GM23338 (cell line): Measurements from ENCODE around the gene MYLK. TPM values are rescaled to one million over a fixed set of nuclear protein-coding genes. Genes with fewer than 3 reads are reported as not detected.

Experiments used
- ATAC-seq: fragments of 200-7000 bp; cut with Tn5 transposase; 3 replicates; pipeline ENCODE4 v1.9.1; 2020
- DNase-seq: peaks from one replicate; pipeline ENCODE4 v3.0.0-alpha.2; 2015; ENCODE audit warnings: low spot score
- H2AFZ ChIP-seq: fragments of 200-600 bp; sonication (generic); 2 replicates; pipeline ENCODE4 v1.8.0; 2016; ENCODE audit warnings: antibody characterized with exemption, mild to moderate bottlenecking, moderate library complexity
- H3F3A ChIP-seq: fragments of 200-600 bp; sonication (generic); replicated peaks from 2 replicates; pipeline ENCODE4 v1.8.0; 2017; ENCODE audit warnings: antibody characterized with exemption, mixed run types, low read depth
- H3K27ac ChIP-seq: fragments of 200-600 bp; sonication (generic); 2 replicates; pipeline ENCODE4 v1.6.1; 2016; ENCODE audit warnings: low read depth
- H3K27me3 ChIP-seq: fragments of 200-600 bp; sonication (generic); 2 replicates; pipeline ENCODE4 v1.8.0; 2016; ENCODE audit warnings: mild to moderate bottlenecking, mixed run types, moderate library complexity; ENCODE audit not compliant: insufficient read depth
- H3K36me3 ChIP-seq: fragments of 200-600 bp; sonication (generic); 2 replicates; pipeline ENCODE4 v1.8.0; 2016; ENCODE audit warnings: mild to moderate bottlenecking; ENCODE audit not compliant: insufficient read depth
- H3K4me1 ChIP-seq: fragments of 200-600 bp; sonication (generic); 2 replicates; pipeline ENCODE4 v1.8.0; 2016; ENCODE audit warnings: mild to moderate bottlenecking, moderate library complexity; ENCODE audit not compliant: insufficient read depth
- H3K4me2 ChIP-seq: fragments of 200-600 bp; sonication (generic); 2 replicates; pipeline ENCODE4 v1.7.1; 2017; ENCODE audit warnings: mixed run types
- H3K4me3 ChIP-seq: fragments of 200-600 bp; sonication (generic); 2 replicates; pipeline ENCODE4 v1.6.1; 2016; ENCODE audit warnings: mixed run types
- H3K79me2 ChIP-seq: fragments of 200-600 bp; sonication (generic); replicated peaks from 2 replicates; pipeline ENCODE4 v1.8.0; 2017; ENCODE audit warnings: mild to moderate bottlenecking; ENCODE audit not compliant: insufficient read depth
- H3K9me2 ChIP-seq: fragments of 200-600 bp; sonication (generic); 2 replicates; pipeline ENCODE4 v1.8.0; 2017; ENCODE audit not compliant: insufficient read depth
- H4K20me1 ChIP-seq: fragments of 200-600 bp; sonication (generic); replicated peaks from 2 replicates; pipeline ENCODE4 v1.8.0; 2017; ENCODE audit warnings: mild to moderate bottlenecking; ENCODE audit not compliant: insufficient read depth
- H3K27ac Mint-ChIP-seq: 2 replicates; pipeline ENCODE4 v1.8.0; 2020; ENCODE audit warnings: inconsistent platforms, mild to moderate bottlenecking, moderate library complexity, mixed read lengths
- H3K27me3 Mint-ChIP-seq: 3 replicates; pipeline ENCODE4 v1.8.0; 2022; ENCODE audit warnings: low read depth, mild to moderate bottlenecking, moderate library complexity, mixed read lengths, inconsistent platforms; ENCODE audit not compliant: insufficient read depth, poor library complexity
- H3K36me3 Mint-ChIP-seq: 3 replicates; pipeline ENCODE4 v1.8.0; 2021; ENCODE audit warnings: low read depth, mild to moderate bottlenecking, inconsistent platforms, moderate library complexity, mixed read lengths
- H3K4me1 Mint-ChIP-seq: 3 replicates; pipeline ENCODE4 v1.8.0; 2020; ENCODE audit warnings: mild to moderate bottlenecking, inconsistent platforms, mixed read lengths
- H3K4me3 Mint-ChIP-seq: 3 replicates; pipeline ENCODE4 v1.8.0; 2021; ENCODE audit warnings: moderate library complexity, mild to moderate bottlenecking, inconsistent platforms, mixed read lengths
- H3K9me3 Mint-ChIP-seq: 3 replicates; pipeline ENCODE4 v1.8.0; 2020; ENCODE audit warnings: moderate library complexity, mild to moderate bottlenecking, inconsistent platforms, mixed read lengths
- CREB1 ChIP-seq: fragments of 250-450 bp; sonication (Bioruptor Pico); IDR thresholded peaks from 2 replicates; pipeline ENCODE4 v1.5.0; 2020; ENCODE audit warnings: low read depth, mild to moderate bottlenecking, moderate library complexity
- EZH2 ChIP-seq: fragments of 200-600 bp; sonication (generic); IDR thresholded peaks from one replicate; pipeline ENCODE4 v1.8.0; 2017; ENCODE audit warnings: antibody characterized with exemption, mild to moderate bottlenecking, low read depth; ENCODE audit not compliant: unreplicated experiment
- EZH2phosphoT487 ChIP-seq: fragments of 200-600 bp; sonication (generic); IDR thresholded peaks from one replicate; pipeline ENCODE4 v1.8.1; 2018; ENCODE audit warnings: antibody characterized with exemption; ENCODE audit not compliant: unreplicated experiment
- JUNB ChIP-seq: IDR thresholded peaks from one replicate; pipeline ENCODE4 v1.6.1; 2016; ENCODE audit warnings: antibody characterized with exemption; ENCODE audit not compliant: unreplicated experiment
- NANOG ChIP-seq: IDR thresholded peaks from 2 replicates; pipeline ENCODE4 v1.6.1; 2016; ENCODE audit warnings: antibody characterized with exemption, borderline replicate concordance
- POLR2AphosphoS5 ChIP-seq: IDR thresholded peaks from 2 replicates; pipeline ENCODE4 v1.6.1; 2016; ENCODE audit warnings: antibody characterized with exemption, low read depth
- STAT1 ChIP-seq: IDR thresholded peaks from one replicate; pipeline ENCODE4 v1.6.1; 2016; ENCODE audit warnings: antibody characterized with exemption; ENCODE audit not compliant: unreplicated experiment
- ZNF114 ChIP-seq: fragments of 250-450 bp; sonication (Bioruptor Pico); IDR thresholded peaks from 2 replicates; pipeline ENCODE4 v1.5.0; 2020; ENCODE audit warnings: mild to moderate bottlenecking, moderate library complexity
- ZNF331 ChIP-seq: fragments of 250-450 bp; sonication (Bioruptor Pico); IDR thresholded peaks from 2 replicates; pipeline ENCODE4 v1.5.0; 2020; ENCODE audit warnings: low read depth, mild to moderate bottlenecking, moderate library complexity
- polyA plus RNA-seq: library from polyadenylated mRNA; unstranded; fragments of >200 nt; fragmentation: Nextera tagmentation; extraction: Ambion mirVana; gene quantifications from 2 replicates; pipeline ENCODE4 v1.2.1, GENCODE V29; 2016
- total RNA-seq: library from RNA; depleted of rRNA; stranded (reverse); fragments of >200 nt; shearing (Covaris generic); gene quantifications from 2 replicates; pipeline ENCODE4 v1.2.3, GENCODE V29; 2014
- TF ChIP-seq, protein P1 (sequence below): IDR thresholded peaks from one replicate; pipeline ENCODE4 v1.6.1; 2018; ENCODE audit warnings: antibody characterized with exemption; ENCODE audit not compliant: unreplicated experiment
- TF ChIP-seq, protein P2 (sequence below): IDR thresholded peaks from 2 replicates; pipeline ENCODE4 v1.6.1; 2016; ENCODE audit warnings: antibody characterized with exemption
- TF ChIP-seq, protein P3 (sequence below): fragments of 250-450 bp; sonication (Bioruptor Pico); IDR thresholded peaks from 2 replicates; pipeline ENCODE4 v1.5.0; 2020; ENCODE audit warnings: mild to moderate bottlenecking, moderate library complexity
- TF ChIP-seq, protein P4 (sequence below), 2 experiments: fragments of 200-600 bp in 1 of 2; sonication (generic) in 1 of 2; conservative IDR thresholded peaks; 2 replicates each; pipeline versions ENCODE4 v1.5.1 to v1.6.1; 2016 to 2017; ENCODE audit warnings: antibody characterized with exemption in 2 of 2, low read depth in 2 of 2, mild to moderate bottlenecking in 2 of 2, moderate library complexity in 1 of 2

The MYLK gene
- total and polyA plus RNA-seq, 2 experiments from 2014 or later, result 11.5 to 17.9 TPM

DNA sequence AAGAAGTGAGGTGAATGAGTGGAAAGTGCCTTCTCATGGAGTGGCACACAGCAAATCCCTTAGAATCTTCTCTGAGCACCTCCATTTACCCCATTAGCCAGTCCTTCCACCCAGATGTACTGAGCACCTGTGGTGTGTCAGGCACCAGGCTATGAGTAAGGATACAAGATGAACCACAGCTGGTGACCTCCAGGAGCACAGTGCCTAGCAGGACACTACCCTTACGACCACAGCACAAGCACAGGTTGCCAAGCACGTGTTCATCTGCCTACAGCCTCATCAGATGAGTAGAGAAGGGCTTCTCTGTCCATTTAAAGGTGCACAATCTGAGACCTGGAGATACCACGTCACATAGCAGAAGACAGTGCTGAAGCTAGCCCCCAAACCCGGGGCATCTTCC, 6.2 kb downstream of the MYLK start:
- H3K36me3 ChIP-seq, result no peaks in the 10 kb centered on the region
- ATAC-seq, result no peak
- H3K79me2 ChIP-seq, result no peaks in the 10 kb centered on the region
- H3K4me2 ChIP-seq, result no peak overlapping the region
- no peak overlapping the region for H3K4me3 ChIP-seq
- H3K27me3 Mint-ChIP-seq, result peaks cover 8% of the 10 kb centered on the region
- H3K27ac ChIP-seq, result no peak overlapping the region
- H3K36me3 Mint-ChIP-seq, result no peaks in the 10 kb centered on the region; the same call in 2 of the 3 replicates
- peaks cover 13% of the 10 kb centered on the region for H3K4me1 Mint-ChIP-seq
- H3K9me3 Mint-ChIP-seq, result no peaks in the 10 kb centered on the region
- H3F3A ChIP-seq, result no peaks in the 10 kb centered on the region
- TF ChIP-seq, protein P1, sequence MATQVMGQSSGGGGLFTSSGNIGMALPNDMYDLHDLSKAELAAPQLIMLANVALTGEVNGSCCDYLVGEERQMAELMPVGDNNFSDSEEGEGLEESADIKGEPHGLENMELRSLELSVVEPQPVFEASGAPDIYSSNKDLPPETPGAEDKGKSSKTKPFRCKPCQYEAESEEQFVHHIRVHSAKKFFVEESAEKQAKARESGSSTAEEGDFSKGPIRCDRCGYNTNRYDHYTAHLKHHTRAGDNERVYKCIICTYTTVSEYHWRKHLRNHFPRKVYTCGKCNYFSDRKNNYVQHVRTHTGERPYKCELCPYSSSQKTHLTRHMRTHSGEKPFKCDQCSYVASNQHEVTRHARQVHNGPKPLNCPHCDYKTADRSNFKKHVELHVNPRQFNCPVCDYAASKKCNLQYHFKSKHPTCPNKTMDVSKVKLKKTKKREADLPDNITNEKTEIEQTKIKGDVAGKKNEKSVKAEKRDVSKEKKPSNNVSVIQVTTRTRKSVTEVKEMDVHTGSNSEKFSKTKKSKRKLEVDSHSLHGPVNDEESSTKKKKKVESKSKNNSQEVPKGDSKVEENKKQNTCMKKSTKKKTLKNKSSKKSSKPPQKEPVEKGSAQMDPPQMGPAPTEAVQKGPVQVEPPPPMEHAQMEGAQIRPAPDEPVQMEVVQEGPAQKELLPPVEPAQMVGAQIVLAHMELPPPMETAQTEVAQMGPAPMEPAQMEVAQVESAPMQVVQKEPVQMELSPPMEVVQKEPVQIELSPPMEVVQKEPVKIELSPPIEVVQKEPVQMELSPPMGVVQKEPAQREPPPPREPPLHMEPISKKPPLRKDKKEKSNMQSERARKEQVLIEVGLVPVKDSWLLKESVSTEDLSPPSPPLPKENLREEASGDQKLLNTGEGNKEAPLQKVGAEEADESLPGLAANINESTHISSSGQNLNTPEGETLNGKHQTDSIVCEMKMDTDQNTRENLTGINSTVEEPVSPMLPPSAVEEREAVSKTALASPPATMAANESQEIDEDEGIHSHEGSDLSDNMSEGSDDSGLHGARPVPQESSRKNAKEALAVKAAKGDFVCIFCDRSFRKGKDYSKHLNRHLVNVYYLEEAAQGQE, result no peak
- TF ChIP-seq, protein P2, sequence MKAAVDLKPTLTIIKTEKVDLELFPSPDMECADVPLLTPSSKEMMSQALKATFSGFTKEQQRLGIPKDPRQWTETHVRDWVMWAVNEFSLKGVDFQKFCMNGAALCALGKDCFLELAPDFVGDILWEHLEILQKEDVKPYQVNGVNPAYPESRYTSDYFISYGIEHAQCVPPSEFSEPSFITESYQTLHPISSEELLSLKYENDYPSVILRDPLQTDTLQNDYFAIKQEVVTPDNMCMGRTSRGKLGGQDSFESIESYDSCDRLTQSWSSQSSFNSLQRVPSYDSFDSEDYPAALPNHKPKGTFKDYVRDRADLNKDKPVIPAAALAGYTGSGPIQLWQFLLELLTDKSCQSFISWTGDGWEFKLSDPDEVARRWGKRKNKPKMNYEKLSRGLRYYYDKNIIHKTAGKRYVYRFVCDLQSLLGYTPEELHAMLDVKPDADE, result no peak
- TF ChIP-seq CREB1 (CRISPR knock-in tag) (no peak), EZH2 (no peak), ZNF114 (no peak), ZNF331 (no peak), JUNB (no peak), STAT1 (no peak), NANOG (no peak), POLR2AphosphoS5 (no peak), EZH2phosphoT487 (no peak)
- TF ChIP-seq, protein P3, sequence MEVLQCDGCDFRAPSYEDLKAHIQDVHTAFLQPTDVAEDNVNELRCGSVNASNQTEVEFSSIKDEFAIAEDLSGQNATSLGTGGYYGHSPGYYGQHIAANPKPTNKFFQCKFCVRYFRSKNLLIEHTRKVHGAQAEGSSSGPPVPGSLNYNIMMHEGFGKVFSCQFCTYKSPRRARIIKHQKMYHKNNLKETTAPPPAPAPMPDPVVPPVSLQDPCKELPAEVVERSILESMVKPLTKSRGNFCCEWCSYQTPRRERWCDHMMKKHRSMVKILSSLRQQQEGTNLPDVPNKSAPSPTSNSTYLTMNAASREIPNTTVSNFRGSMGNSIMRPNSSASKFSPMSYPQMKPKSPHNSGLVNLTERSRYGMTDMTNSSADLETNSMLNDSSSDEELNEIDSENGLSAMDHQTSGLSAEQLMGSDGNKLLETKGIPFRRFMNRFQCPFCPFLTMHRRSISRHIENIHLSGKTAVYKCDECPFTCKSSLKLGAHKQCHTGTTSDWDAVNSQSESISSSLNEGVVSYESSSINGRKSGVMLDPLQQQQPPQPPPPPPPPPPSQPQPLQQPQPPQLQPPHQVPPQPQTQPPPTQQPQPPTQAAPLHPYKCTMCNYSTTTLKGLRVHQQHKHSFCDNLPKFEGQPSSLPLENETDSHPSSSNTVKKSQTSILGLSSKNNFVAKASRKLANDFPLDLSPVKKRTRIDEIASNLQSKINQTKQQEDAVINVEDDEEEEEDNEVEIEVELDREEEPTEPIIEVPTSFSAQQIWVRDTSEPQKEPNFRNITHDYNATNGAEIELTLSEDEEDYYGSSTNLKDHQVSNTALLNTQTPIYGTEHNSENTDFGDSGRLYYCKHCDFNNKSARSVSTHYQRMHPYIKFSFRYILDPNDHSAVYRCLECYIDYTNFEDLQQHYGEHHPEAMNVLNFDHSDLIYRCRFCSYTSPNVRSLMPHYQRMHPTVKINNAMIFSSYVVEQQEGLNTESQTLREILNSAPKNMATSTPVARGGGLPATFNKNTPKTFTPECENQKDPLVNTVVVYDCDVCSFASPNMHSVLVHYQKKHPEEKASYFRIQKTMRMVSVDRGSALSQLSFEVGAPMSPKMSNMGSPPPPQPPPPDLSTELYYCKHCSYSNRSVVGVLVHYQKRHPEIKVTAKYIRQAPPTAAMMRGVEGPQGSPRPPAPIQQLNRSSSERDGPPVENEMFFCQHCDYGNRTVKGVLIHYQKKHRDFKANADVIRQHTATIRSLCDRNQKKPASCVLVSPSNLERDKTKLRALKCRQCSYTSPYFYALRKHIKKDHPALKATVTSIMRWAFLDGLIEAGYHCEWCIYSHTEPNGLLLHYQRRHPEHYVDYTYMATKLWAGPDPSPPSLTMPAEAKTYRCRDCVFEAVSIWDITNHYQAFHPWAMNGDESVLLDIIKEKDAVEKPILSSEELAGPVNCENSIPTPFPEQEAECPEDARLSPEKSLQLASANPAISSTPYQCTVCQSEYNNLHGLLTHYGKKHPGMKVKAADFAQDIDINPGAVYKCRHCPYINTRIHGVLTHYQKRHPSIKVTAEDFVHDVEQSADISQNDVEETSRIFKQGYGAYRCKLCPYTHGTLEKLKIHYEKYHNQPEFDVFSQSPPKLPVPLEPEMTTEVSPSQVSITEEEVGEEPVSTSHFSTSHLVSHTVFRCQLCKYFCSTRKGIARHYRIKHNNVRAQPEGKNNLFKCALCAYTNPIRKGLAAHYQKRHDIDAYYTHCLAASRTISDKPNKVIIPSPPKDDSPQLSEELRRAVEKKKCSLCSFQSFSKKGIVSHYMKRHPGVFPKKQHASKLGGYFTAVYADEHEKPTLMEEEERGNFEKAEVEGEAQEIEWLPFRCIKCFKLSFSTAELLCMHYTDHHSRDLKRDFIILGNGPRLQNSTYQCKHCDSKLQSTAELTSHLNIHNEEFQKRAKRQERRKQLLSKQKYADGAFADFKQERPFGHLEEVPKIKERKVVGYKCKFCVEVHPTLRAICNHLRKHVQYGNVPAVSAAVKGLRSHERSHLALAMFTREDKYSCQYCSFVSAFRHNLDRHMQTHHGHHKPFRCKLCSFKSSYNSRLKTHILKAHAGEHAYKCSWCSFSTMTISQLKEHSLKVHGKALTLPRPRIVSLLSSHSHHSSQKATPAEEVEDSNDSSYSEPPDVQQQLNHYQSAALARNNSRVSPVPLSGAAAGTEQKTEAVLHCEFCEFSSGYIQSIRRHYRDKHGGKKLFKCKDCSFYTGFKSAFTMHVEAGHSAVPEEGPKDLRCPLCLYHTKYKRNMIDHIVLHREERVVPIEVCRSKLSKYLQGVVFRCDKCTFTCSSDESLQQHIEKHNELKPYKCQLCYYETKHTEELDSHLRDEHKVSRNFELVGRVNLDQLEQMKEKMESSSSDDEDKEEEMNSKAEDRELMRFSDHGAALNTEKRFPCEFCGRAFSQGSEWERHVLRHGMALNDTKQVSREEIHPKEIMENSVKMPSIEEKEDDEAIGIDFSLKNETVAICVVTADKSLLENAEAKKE (CRISPR knock-in tag), result no peak
- TF ChIP-seq, protein P4, sequence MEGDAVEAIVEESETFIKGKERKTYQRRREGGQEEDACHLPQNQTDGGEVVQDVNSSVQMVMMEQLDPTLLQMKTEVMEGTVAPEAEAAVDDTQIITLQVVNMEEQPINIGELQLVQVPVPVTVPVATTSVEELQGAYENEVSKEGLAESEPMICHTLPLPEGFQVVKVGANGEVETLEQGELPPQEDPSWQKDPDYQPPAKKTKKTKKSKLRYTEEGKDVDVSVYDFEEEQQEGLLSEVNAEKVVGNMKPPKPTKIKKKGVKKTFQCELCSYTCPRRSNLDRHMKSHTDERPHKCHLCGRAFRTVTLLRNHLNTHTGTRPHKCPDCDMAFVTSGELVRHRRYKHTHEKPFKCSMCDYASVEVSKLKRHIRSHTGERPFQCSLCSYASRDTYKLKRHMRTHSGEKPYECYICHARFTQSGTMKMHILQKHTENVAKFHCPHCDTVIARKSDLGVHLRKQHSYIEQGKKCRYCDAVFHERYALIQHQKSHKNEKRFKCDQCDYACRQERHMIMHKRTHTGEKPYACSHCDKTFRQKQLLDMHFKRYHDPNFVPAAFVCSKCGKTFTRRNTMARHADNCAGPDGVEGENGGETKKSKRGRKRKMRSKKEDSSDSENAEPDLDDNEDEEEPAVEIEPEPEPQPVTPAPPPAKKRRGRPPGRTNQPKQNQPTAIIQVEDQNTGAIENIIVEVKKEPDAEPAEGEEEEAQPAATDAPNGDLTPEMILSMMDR (conservative IDR thresholded peaks at IDR 0.05; ENCODE audit: low read depth in 2 of 2), result no peak
- DNase-seq, result no peak
- H3K4me3 Mint-ChIP-seq, result no peak overlapping the region
- H3K4me1 ChIP-seq, result peaks cover 10% of the 10 kb centered on the region; the same call in 1 of the 2 replicates
- H4K20me1 ChIP-seq, result no peaks in the 10 kb centered on the region; the same call in 1 of the 2 replicates
- peaks cover 8% of the 10 kb centered on the region; the same call in 1 of the 2 replicates for H3K9me2 ChIP-seq
- H3K27me3 ChIP-seq, result peaks cover 7% of the 10 kb centered on the region
- no peak overlapping the region for H3K27ac Mint-ChIP-seq
- no peak overlapping the region for H2AFZ ChIP-seq
